ENCODE results near the gene ASTL. TPM values are rescaled to one million over a fixed set of nuclear protein-coding genes. Genes with fewer than 3 reads are reported as not detected.

Gene ASTL
- total RNA-seq, 2 experiments from 2014 or later = 0.34 TPM; not detected in 1

DNA sequence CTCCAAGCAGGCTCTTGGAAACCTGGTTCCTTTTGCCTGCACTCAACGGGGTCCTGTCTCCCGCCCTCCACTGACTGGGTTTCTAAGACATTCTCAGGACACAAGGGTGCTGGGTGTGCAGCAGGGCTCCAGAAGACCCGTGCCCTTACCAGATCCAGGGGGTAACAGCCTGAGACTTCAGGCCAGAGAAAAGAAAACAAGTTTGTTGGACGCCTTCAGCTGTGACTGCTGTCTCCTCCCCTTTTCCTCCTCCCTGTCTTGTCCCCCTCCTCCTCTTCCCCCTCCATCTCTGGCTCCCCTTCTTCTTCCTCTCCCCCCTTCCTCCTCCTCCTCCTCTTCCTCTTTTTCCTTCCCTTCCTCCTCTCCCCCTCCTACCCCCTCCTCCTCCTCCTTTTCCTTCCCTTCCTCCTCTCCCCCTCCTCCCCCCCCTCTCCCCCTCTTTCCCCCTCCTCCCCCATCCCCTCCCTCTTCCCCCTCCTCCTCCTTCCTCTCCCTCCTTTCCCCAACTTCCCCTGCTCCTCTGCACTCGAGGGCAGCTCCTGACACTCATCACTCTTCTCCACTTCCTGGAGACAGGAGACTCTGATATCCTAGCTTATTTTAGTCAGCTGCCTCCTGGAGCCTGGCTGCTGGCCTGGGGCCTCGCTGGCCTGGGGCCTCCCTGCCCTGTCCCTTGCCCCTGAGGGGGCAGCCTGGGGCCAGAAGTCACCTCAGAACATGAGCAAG, 34.4 kb downstream of the ASTL start:
- ChIA-PET CTCF (no interaction called here), POLR2A (no interaction called here)
- DNase-seq = no peak
- ATAC-seq = no peak
- Mint-ChIP-seq H3K27ac (no peak overlapping the region), H3K4me1 (ENCODE audit: low read depth) (peaks cover 7% of the 10 kb centered on the region), H3K27me3 (ENCODE audit: low read depth) (no peaks in the 10 kb centered on the region), H3K4me3 (no peak overlapping the region), H3K9me3 (ENCODE audit: insufficient read depth) (peaks cover 11% of the 10 kb centered on the region), H3K36me3 (ENCODE audit: low read depth) (no peaks in the 10 kb centered on the region)

DNA sequence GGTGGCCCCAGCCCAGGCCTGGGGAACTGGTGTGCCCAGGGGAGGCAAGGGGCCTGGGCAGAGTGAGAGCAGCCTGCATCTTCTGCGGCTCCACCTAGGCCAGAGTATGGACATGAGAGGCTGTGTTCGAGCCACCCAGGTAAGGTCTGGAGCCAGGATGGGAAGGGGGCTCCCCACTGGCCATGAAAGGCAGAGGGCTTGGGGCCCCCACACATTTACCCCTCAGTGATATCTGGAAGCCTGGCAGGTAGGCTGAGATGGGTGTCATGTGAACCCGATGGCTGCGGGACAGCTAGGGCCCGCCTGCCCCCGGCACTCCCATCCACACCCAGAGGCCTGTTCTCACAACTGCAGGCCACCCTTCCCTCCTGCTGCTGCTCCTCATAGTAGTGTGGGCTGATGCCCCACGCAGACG, 35.1 kb downstream of the ASTL start:
- H3K36me3 Mint-ChIP-seq (ENCODE audit: low read depth) = no peaks in the 10 kb centered on the region
- H3K27me3 Mint-ChIP-seq (ENCODE audit: low read depth) = no peaks in the 10 kb centered on the region
- no peak overlapping the region for H3K4me3 Mint-ChIP-seq
- ATAC-seq (no peak), DNase-seq (no peak)
- ChIA-PET CTCF (interaction anchor here (1.3 kb wide), 1 partner anchor 14 kb away, joined by 5 read pairs; the partner anchor contains the start of gene ADRA2B), POLR2A (no interaction called here)
- H3K9me3 Mint-ChIP-seq (ENCODE audit: insufficient read depth) = peaks cover 11% of the 10 kb centered on the region
- peaks cover 7% of the 10 kb centered on the region for H3K4me1 Mint-ChIP-seq (ENCODE audit: low read depth)
- H3K27ac Mint-ChIP-seq = no peak overlapping the region

DNA sequence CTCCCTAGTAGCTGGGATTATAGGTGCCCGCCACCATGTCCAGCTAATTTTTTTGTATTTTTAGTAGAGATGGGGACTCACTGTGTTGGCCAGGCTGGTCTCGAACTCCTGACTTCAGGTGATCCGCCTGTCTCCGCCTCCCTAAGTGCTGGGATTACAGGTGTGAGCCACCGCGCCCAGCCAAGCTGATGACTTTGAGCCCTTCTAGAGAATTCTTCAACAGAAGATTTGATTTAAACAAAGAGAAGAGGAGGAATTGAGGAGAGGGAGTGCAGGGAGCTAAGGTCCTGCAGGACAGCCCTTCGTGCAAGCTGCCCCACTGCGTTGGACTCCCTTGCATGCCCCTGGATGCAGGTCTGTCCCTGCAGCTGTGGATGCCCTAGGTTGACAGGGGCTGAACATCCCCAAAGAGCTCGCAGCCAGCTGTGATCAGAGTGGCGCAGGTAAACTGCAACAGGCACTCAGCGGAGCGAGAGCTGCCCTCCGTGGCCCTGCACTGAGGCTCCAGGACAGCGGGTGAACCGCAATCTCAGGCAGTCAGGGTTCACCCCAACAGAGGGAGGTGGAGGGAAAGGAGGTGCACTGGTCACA, 35.6 kb downstream of the ASTL start:
- ATAC-seq (no peak), DNase-seq (no peak)
- ChIA-PET CTCF (interaction anchor here (1.3 kb wide), 2 partner anchors 10 to 14 kb away, joined by 3 to 5 read pairs; partner anchors contain the start of gene ADRA2B), POLR2A (interaction anchor here (0.6 kb wide), 1 partner anchor 28 kb away, joined by 3 read pairs; no protein-coding TSS in a partner anchor)
- H3K27ac Mint-ChIP-seq = no peak overlapping the region
- no peaks in the 10 kb centered on the region for H3K27me3 Mint-ChIP-seq (ENCODE audit: low read depth)
- no peak overlapping the region for H3K4me3 Mint-ChIP-seq
- no peaks in the 10 kb centered on the region for H3K36me3 Mint-ChIP-seq (ENCODE audit: low read depth)
- peaks cover 11% of the 10 kb centered on the region for H3K9me3 Mint-ChIP-seq (ENCODE audit: insufficient read depth)
- peaks cover 7% of the 10 kb centered on the region for H3K4me1 Mint-ChIP-seq (ENCODE audit: low read depth)

DNA sequence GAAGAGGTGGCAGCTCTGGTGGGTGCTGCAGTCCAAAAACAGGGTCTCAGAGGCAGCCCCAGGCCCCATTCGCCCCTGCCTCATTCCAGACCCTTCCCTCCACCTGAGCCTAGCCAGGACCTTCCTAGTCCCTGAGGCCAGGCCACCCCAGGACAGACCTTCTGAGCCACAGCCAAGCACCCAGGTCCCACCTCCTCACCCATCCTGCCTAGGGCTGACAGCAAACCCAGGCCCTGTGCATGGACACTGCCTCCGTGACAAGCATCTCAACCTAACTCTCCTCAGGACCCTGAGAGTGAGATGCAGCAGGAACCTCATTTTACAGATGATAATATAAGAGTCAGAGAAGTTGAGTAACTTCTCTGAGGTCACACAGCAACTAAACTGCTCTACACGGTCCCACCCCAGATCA, 37.4 kb downstream of the ASTL start:
- no peak for DNase-seq
- CTCF ChIA-PET = interaction anchor here (1.5 kb wide), 2 partner anchors 16 to 108 kb away, joined by 5 read pairs; partner anchors contain the start of gene ADRA2B

DNA sequence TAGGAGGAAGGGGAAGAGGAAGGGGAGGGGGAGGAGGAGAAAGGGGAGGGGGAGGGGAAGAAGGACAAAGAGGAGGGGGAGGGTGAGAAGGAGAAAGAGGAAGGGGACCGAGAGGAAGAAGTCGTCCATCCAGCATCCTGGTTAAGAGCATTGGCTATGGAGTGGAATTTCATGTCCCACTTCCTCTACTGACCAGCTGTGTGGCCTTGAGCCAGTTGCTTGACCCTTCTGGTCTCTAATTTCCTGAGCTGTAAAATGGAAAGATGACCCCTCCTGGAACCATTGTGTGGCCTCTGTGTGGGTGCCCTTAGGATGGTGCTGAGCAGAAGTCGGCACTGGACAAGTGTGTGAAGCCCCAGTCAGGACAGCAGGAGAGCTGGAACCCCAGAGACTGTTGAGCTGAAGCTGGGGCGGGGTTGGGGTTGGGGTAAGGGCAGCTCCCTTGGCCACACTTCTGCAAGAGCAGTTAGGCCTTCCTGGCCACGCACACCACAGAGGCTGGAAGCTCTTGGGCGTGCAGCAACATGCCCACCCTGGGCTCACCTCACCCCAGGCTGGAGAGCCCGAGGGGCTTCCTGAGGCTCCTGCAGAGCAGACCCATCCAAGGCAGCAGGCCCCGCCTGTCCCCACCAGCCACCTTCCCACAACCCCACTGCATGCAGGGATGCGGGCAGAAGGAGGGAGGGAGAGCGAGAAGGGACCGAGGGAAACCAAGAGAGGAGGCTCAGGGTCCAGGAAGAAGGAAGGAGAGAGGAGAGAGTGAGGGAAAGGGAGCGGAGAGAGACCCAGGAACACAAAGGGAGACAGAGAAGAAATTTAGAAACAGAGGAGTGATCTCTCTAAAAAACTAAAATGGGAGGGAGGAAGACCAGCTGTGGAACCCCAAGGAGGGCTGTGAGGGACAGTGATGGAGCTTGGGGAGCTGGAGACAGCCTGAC, 38.2 kb downstream of the ASTL start:
- Mint-ChIP-seq H3K27me3 (ENCODE audit: low read depth) (no peaks in the 10 kb centered on the region), H3K36me3 (ENCODE audit: low read depth) (no peaks in the 10 kb centered on the region), H3K4me3 (no peak overlapping the region), H3K9me3 (ENCODE audit: insufficient read depth) (peaks cover 2% of the 10 kb centered on the region), H3K4me1 (ENCODE audit: low read depth) (peaks cover 7% of the 10 kb centered on the region), H3K27ac (no peak overlapping the region)
- ATAC-seq = no peak
- CTCF ChIA-PET = interaction anchor here (1.5 to 2.0 kb wide), 3 partner anchors 17 to 107 kb away, joined by 4 to 5 read pairs (median 5); partner anchors contain the start of gene ADRA2B
- POLR2A ChIA-PET = no interaction called here
- DNase-seq = no peak

More for the DNA sequence above, 37.4 kb downstream of the ASTL start:
- Mint-ChIP-seq H3K9me3 (ENCODE audit: insufficient read depth) (peaks cover 10% of the 10 kb centered on the region), H3K27ac (no peak overlapping the region), H3K36me3 (ENCODE audit: low read depth) (no peaks in the 10 kb centered on the region), H3K4me1 (ENCODE audit: low read depth) (peaks cover 7% of the 10 kb centered on the region), H3K27me3 (ENCODE audit: low read depth) (no peaks in the 10 kb centered on the region), H3K4me3 (no peak overlapping the region)
- POLR2A ChIA-PET = no interaction called here
- no peak for ATAC-seq

DNA sequence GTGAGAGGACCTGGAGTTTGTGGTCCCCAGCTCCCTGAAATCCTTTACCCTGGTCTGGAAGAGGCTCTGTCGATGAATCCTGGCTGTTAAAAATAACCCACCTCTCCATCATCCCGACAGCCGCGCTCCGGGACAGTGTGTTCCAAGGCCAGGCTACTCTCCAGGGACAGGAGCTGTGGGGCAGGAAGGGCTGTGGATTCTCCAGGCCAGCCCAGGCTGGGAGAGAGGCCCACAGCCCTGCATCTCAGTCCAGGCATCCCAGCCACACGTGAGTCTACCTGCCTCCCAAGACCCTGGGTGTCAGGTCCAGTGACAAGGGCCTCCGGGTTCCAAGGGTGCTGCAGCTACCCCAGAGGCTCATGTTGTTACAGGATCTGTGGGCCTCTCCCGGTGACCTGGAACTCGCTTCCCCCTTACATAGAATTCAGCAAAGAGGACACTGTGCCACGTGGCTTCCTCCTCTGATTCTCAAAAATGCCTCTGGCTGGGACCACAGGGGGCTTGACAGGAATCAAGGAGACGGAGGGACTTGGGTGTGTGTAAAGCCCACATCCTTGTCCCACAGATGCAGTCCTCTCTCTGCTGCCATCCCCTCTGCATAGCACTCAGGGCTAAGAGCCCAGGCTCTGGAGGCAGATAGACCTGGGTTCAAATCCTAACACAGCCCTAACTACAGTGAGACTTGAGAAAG, 39.3 kb downstream of the ASTL start:
- no peak overlapping the region for H3K4me3 Mint-ChIP-seq
- no peak for ATAC-seq
- no peaks in the 10 kb centered on the region for H3K36me3 Mint-ChIP-seq (ENCODE audit: low read depth)
- DNase-seq = no peak
- no peaks in the 10 kb centered on the region for H3K9me3 Mint-ChIP-seq (ENCODE audit: insufficient read depth)
- H3K27ac Mint-ChIP-seq = no peak overlapping the region
- ChIA-PET CTCF (interaction anchor here (1.3 to 2.0 kb wide), 3 partner anchors 18 to 106 kb away, joined by 4 to 5 read pairs (median 5); partner anchors contain the start of gene ADRA2B), POLR2A (no interaction called here)
- H3K4me1 Mint-ChIP-seq (ENCODE audit: low read depth) = peaks cover 7% of the 10 kb centered on the region
- no peaks in the 10 kb centered on the region for H3K27me3 Mint-ChIP-seq (ENCODE audit: low read depth)

DNA sequence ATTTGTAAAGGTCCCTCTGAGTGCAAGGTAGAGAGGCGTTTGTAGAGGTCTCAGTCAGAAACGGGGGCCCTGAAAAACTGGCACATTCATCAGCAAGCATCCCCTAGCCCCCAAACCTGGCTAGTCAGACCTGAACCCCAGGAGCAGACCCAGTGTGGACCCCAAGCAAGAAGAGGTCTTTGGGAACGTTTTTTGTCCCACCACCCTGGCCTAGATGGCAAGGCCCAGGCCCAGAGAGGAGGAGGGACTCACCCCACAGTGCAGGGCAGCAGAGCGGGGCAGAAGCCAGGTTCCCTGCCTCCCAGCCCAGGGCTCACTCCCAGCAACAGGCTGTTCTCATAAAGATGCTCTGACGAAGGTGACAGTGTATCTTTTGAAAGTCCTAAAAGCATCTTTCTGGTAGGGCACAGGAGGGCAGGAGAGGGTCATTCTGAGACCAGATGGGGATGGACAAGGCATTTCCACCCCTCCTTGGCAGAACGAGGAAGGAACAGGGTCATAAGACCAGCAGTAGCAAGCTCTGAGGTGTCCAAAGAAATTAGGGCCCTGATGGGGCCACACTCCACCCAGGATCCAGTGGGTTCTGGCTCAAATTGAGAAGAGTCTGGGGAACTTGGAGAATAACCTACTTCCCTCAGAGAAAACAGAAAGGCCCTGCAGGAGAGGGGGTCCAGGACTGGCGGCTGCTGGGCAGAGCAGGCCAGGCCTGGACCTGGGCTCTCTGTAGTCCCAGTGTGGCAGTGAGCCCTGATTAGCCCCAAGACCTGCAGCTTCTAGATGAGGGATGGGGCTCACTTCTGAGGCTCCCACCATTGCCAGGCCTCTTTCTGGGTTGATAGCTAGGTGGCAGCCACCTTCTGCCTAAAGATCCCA, 40.1 kb downstream of the ASTL start:
- Mint-ChIP-seq H3K27ac (no peak overlapping the region), H3K36me3 (ENCODE audit: low read depth) (no peaks in the 10 kb centered on the region), H3K9me3 (ENCODE audit: insufficient read depth) (no peaks in the 10 kb centered on the region), H3K4me3 (no peak overlapping the region), H3K4me1 (ENCODE audit: low read depth) (peaks cover 7% of the 10 kb centered on the region), H3K27me3 (ENCODE audit: low read depth) (peaks cover 2% of the 10 kb centered on the region)
- DNase-seq (no peak), ATAC-seq (no peak)
- ChIA-PET POLR2A (no interaction called here), CTCF (interaction anchor here (1.3 to 2.0 kb wide), 2 partner anchors 19 to 76 kb away, joined by 4 to 5 read pairs; partner anchors contain the start of gene ADRA2B)

DNA sequence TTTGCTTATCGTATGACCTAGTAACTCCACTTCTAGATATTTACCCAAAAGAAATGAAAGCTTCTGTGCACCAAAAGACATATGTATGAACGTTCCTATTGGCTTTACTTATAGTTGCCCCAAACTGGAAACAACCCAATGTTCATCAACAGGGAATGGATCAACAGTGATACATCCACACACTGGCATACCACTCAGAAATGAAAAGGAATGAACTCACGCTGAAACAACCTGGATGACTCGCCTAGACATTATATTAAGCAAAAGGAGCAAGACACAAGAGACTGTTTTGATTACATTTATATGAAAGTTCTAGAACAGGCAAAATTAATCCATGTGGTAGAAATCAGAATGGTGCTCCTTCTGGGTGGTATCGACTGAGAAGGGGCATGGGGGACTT, 40.9 kb downstream of the ASTL start:
- H3K27me3 Mint-ChIP-seq (ENCODE audit: low read depth) = peaks cover 2% of the 10 kb centered on the region
- no peaks in the 10 kb centered on the region for H3K36me3 Mint-ChIP-seq (ENCODE audit: low read depth)
- ChIA-PET POLR2A (no interaction called here), CTCF (no interaction called here)
- no peak overlapping the region for H3K4me3 Mint-ChIP-seq
- no peak overlapping the region for H3K27ac Mint-ChIP-seq
- H3K9me3 Mint-ChIP-seq (ENCODE audit: insufficient read depth) = no peaks in the 10 kb centered on the region
- ATAC-seq (no peak), DNase-seq (no peak)
- peaks cover 7% of the 10 kb centered on the region for H3K4me1 Mint-ChIP-seq (ENCODE audit: low read depth)

DNA sequence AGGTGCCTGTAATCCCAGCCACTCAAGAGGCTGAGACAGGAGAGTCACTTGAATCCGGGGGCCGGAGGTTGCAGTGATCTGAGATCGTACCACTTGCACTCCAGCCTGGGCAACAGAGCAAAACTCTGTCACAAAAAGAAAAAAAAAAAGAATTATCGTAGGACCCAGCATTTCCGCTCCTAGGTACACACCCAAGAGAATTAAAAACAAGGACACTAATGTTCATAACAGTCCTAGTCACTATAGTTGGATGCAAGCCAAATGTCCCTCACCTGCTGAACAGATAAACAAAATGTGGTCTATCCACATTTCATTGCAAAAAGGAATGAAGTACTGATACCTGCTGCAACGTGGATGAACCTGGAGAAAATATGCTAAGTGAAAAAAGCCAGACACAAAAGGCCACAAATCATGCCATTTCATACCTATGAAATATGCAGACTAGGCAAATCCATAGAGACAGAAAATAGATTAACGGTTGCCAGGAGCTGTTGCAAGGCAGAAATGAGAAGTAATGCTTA, 43.1 kb downstream of the ASTL start:
- Mint-ChIP-seq H3K36me3 (ENCODE audit: low read depth) (no peaks in the 10 kb centered on the region), H3K9me3 (ENCODE audit: insufficient read depth) (no peaks in the 10 kb centered on the region), H3K4me3 (no peak overlapping the region), H3K27me3 (ENCODE audit: low read depth) (peaks cover 2% of the 10 kb centered on the region), H3K27ac (no peak overlapping the region), H3K4me1 (ENCODE audit: low read depth) (peaks cover 4% of the 10 kb centered on the region)
- POLR2A ChIA-PET = no interaction called here
- CTCF ChIA-PET = no interaction called here
- DNase-seq (no peak), ATAC-seq (no peak)

DNA sequence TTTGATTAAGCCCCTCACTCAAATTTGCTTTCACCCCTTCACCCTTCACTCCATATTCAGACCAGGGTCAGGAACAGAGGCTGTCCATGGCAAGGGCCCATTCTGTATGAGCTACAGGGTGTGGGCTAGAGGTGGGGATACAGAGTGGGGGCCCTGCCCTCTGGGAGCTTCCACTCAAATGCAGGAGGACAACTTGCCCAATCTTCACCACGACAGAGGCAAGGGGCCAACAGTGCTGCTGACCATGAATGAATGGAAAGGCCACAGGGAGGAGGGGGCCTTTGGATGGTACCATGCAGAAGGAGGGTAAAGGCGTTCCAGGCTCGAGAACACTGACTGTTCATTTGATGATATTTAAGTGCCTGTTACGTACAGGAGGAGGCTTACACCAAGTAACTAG, 44.8 kb downstream of the ASTL start:
- CTCF ChIA-PET = interaction anchor here (1.8 kb wide), 1 partner anchor 81 kb away, joined by 8 read pairs; no protein-coding TSS in a partner anchor
- no peak for ATAC-seq
- no peaks in the 10 kb centered on the region for H3K36me3 Mint-ChIP-seq (ENCODE audit: low read depth)

More for the DNA sequence above, 44.8 kb downstream of the ASTL start:
- Mint-ChIP-seq H3K4me3 (no peak overlapping the region), H3K9me3 (ENCODE audit: insufficient read depth) (no peaks in the 10 kb centered on the region), H3K27me3 (ENCODE audit: low read depth) (peaks cover 2% of the 10 kb centered on the region), H3K27ac (no peak overlapping the region), H3K4me1 (ENCODE audit: low read depth) (no peaks in the 10 kb centered on the region)
- POLR2A ChIA-PET = interaction anchor here (1.0 kb wide), 1 partner anchor 14 kb away, joined by 3 read pairs; no protein-coding TSS in a partner anchor
- no peak for DNase-seq

All from activated CD8-positive, alpha-beta T cell treated with anti-CD3 and anti-CD28 coated beads, Interleukin-2, amount 10 ng/mL, durations not matched to agents 7 days and 5 days (primary cell).